Hepatocyte (in vitro differentiated cells): ENCODE data around the gene STAU1. TPM values are rescaled to one million over a fixed set of nuclear protein-coding genes. Genes with fewer than 3 reads are reported as not detected.

Source experiments
- DNase-seq: peaks from one replicate; pipeline ENCODE4 v3.0.0-alpha.2; 2016; ENCODE audit warnings: low spot score
- H2AFZ ChIP-seq: fragments of 200-600 bp; sonication (generic); 2 replicates; pipeline ENCODE4 v1.6.0; 2016; ENCODE audit warnings: antibody characterized with exemption, mild to moderate bottlenecking
- H3K27ac ChIP-seq: fragments of 200-600 bp; sonication (generic); 2 replicates; pipeline ENCODE4 v1.5.1; 2016; ENCODE audit warnings: mild to moderate bottlenecking
- H3K27me3 ChIP-seq: fragments of 200-600 bp; sonication (generic); 2 replicates; pipeline ENCODE4 v1.6.1; 2016
- H3K36me3 ChIP-seq: fragments of 200-600 bp; sonication (generic); replicated peaks from 2 replicates; pipeline ENCODE4 v1.5.1; 2016; ENCODE audit warnings: low read depth; ENCODE audit not compliant: insufficient read depth
- H3K4me1 ChIP-seq: fragments of 200-600 bp; sonication (generic); 2 replicates; pipeline ENCODE4 v1.5.1; 2016; ENCODE audit warnings: mild to moderate bottlenecking, moderate library complexity; ENCODE audit not compliant: insufficient read depth
- H3K4me2 ChIP-seq: fragments of 200-600 bp; sonication (generic); 2 replicates; pipeline ENCODE4 v1.6.0; 2016
- H3K4me3 ChIP-seq: fragments of 200-600 bp; sonication (generic); 2 replicates; pipeline ENCODE4 v1.5.1; 2016; ENCODE audit warnings: mild to moderate bottlenecking
- H3K79me2 ChIP-seq: fragments of 200-600 bp; sonication (generic); 2 replicates; pipeline ENCODE4 v1.6.0; 2017; ENCODE audit warnings: mild to moderate bottlenecking
- H3K9me2 ChIP-seq: fragments of 200-600 bp; sonication (generic); replicated peaks from 2 replicates; pipeline ENCODE4 v1.6.0; 2017; ENCODE audit warnings: mild to moderate bottlenecking; ENCODE audit not compliant: insufficient read depth
- H3K9me3 ChIP-seq: fragments of 200-600 bp; sonication (generic); 2 replicates; pipeline ENCODE4 v1.5.1; 2016; ENCODE audit warnings: low read depth, mild to moderate bottlenecking
- H4K20me1 ChIP-seq: fragments of 200-600 bp; sonication (generic); 2 replicates; pipeline ENCODE4 v1.6.0; 2016; ENCODE audit warnings: mild to moderate bottlenecking; ENCODE audit not compliant: insufficient read depth, poor library complexity, severe bottlenecking
- CTCF ChIP-seq: fragments of 200-600 bp; sonication (generic); IDR thresholded peaks from 2 replicates; pipeline ENCODE4 v1.5.1; 2016; ENCODE audit warnings: antibody characterized with exemption, mild to moderate bottlenecking; ENCODE audit not compliant: poor library complexity
- EZH2 ChIP-seq: fragments of 200-600 bp; sonication (generic); IDR thresholded peaks from 2 replicates; pipeline ENCODE4 v1.6.1; 2016; ENCODE audit warnings: antibody characterized with exemption, mild to moderate bottlenecking, borderline replicate concordance
- EZH2phosphoT487 ChIP-seq: fragments of 200-600 bp; sonication (generic); IDR thresholded peaks from one replicate; pipeline ENCODE4 v1.6.1; 2018; ENCODE audit warnings: antibody characterized with exemption, mild to moderate bottlenecking, low read depth, moderate library complexity; ENCODE audit not compliant: unreplicated experiment, severe bottlenecking
- WGBS: methylation state at CpG from one replicate; pipeline ENCODE4 v1.1.6; 2016; ENCODE audit warnings: low lambda C conversion rate; ENCODE audit errors: missing lambda C conversion rate; 5-methylcytosine and 5-hydroxymethylcytosine counted together
- polyA plus RNA-seq: library from polyadenylated mRNA; unstranded; fragments of >200 nt; fragmentation: Nextera tagmentation; extraction: Ambion mirVana; gene quantifications from 2 replicates; pipeline ENCODE4 v1.2.1, GENCODE V29; 2016
- total RNA-seq: library from RNA; depleted of rRNA; stranded (reverse); fragments of >200 nt; gene quantifications from 2 replicates; pipeline ENCODE4 v1.2.3, GENCODE V29; 2014

Gene STAU1
- total and polyA plus RNA-seq, 2 experiments from 2014 or later, result 72.9 to 84.5 TPM

- H3K36me3 ChIP-seq, result no peaks in the 10 kb centered on the region
- H3K79me2 ChIP-seq, result peaks cover 86% of the 10 kb centered on the region
- H3K9me2 ChIP-seq, result no peaks in the 10 kb centered on the region
- H3K4me1 ChIP-seq, result peaks cover 14% of the 10 kb centered on the region
- no peaks in the 10 kb centered on the region for H3K27me3 ChIP-seq
- H3K27ac ChIP-seq, result no peak overlapping the region
- no peak overlapping the region for H2AFZ ChIP-seq
- peaks cover 35% of the 10 kb centered on the region for H4K20me1 ChIP-seq
- no peak overlapping the region for H3K4me2 ChIP-seq
- TF ChIP-seq EZH2phosphoT487 (no peak), CTCF (no peak), EZH2 (no peak)
- 98% methylated on average over 2 of the region's 2 CpGs for WGBS
- H3K4me3 ChIP-seq, result no peak overlapping the region
- no peak for DNase-seq
- no peaks in the 10 kb centered on the region for H3K9me3 ChIP-seq
Measured at GRCh38 chr20:49157146-49157545, 31.0 kb downstream of the STAU1 start.

DNA sequence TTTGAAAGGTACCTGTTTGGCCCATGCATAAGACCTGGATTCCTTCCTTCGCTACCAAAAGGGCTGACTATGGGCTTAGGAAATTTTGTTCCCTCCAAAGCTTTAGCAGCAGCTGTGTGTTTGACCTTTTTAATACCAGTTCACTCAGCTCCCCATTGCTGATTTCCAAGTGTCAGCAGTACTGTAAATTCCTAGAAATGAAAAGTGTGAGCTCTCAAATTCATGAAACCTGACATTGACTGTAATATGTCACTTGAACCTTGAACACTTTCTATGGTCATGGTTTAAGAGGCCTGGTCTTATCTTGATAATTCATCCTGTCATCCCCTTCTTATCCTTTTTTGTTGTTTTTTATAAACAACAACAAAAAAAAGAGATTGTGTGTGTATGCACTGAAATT lies 31.7 kb downstream of the STAU1 start:
- Histone ChIP-seq H3K4me2 (no peak overlapping the region), H3K4me1 (peaks cover 9% of the 10 kb centered on the region), H2AFZ (no peak overlapping the region), H3K79me2 (peaks cover 83% of the 10 kb centered on the region), H3K9me3 (no peaks in the 10 kb centered on the region), H3K9me2 (no peaks in the 10 kb centered on the region), H3K27me3 (no peaks in the 10 kb centered on the region), H3K36me3 (no peaks in the 10 kb centered on the region), H3K4me3 (no peak overlapping the region), H3K27ac (no peak overlapping the region), H4K20me1 (peaks cover 30% of the 10 kb centered on the region)
- no peak for DNase-seq
- 96% methylated on average over 1 of the region's 1 CpG for WGBS
- TF ChIP-seq EZH2phosphoT487 (no peak), EZH2 (no peak), CTCF (no peak)

- DNase-seq, result no peak
- no peaks in the 10 kb centered on the region for H3K36me3 ChIP-seq
Measured at GRCh38 chr20:49151436-49151835, 36.7 kb downstream of the STAU1 start.

More at GRCh38 chr20:49151436-49151835, 36.7 kb downstream of the STAU1 start:
- 96% methylated on average over 6 of the region's 6 CpGs for WGBS
- Histone ChIP-seq H3K27ac (no peak overlapping the region), H3K4me3 (no peak overlapping the region), H3K4me2 (no peak overlapping the region), H3K79me2 (peaks cover 77% of the 10 kb centered on the region), H3K4me1 (no peaks in the 10 kb centered on the region), H2AFZ (no peak overlapping the region), H3K27me3 (no peaks in the 10 kb centered on the region), H3K9me3 (no peaks in the 10 kb centered on the region), H4K20me1 (peaks cover 23% of the 10 kb centered on the region), H3K9me2 (no peaks in the 10 kb centered on the region)
- TF ChIP-seq CTCF, result no peak
- TF ChIP-seq EZH2, result no peak
- TF ChIP-seq EZH2phosphoT487, result no peak
